GM10248 (cell line): ENCODE measurements around the gene C2CD4C.
"Not testable (repeated sequence)": the region's sequence is repeated elsewhere in the genome, so short reads cannot be mapped to it uniquely, and the experiment has no call there.

Experiments
- CTCF ChIA-PET: fragments of 300-600 bp; sonication (Branson Sonifier 250); formaldehyde crosslinking; extraction: SDS; loops from one replicate; lab custom pipeline; 2021; ENCODE audit warnings: antibody characterized with exemption; lab: Yijun Ruan, JAX
- POLR2A ChIA-PET: fragments of 350-650 bp; sonication (Branson Sonifier 250); formaldehyde crosslinking; extraction: SDS; loops from one replicate; lab custom pipeline; 2020; ENCODE audit warnings: antibody characterized with exemption; lab: Yijun Ruan, JAX
- DNase-seq: peaks from one replicate; pipeline ENCODE4 v3.0.0; 2012; ENCODE audit errors: extremely low spot score
- TF ChIP-seq, protein P1 (sequence below): IDR thresholded peaks from 2 replicates; pipeline ENCODE4 v1.5.1; 2012; ENCODE audit warnings: mild to moderate bottlenecking, low read depth; ENCODE audit errors: extremely low read depth, missing control alignments, control extremely low read depth

Gene C2CD4C

DNA sequence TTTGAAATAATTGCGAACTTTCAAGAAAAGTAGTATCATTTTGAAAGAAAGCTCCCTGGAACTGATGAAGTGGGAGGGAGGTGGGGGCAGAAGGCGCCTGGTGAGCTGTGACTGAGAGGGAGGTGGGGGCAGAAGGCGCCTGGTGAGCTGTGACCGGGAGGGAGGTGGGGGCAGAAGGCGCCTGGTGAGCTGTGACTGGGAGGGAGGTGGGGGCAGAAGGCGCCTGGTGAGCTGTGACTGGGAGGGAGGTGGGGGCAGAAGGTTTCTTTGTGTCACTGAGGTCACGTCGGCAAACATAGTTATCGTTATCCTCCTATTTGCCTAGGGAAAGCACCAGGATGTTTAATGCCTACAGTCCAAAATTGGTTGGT is 24.2 kb downstream of the C2CD4C start:
- DNase-seq, result no peak
- CTCF ChIA-PET, result interaction anchor here (0.6 to 1.6 kb wide), 3 partner anchors 111 to 126 kb away, joined by 3 read pairs; partner anchors contain the start of genes MADCAM1 and TPGS1
- POLR2A ChIA-PET, result no interaction called here
- TF ChIP-seq, protein P1, sequence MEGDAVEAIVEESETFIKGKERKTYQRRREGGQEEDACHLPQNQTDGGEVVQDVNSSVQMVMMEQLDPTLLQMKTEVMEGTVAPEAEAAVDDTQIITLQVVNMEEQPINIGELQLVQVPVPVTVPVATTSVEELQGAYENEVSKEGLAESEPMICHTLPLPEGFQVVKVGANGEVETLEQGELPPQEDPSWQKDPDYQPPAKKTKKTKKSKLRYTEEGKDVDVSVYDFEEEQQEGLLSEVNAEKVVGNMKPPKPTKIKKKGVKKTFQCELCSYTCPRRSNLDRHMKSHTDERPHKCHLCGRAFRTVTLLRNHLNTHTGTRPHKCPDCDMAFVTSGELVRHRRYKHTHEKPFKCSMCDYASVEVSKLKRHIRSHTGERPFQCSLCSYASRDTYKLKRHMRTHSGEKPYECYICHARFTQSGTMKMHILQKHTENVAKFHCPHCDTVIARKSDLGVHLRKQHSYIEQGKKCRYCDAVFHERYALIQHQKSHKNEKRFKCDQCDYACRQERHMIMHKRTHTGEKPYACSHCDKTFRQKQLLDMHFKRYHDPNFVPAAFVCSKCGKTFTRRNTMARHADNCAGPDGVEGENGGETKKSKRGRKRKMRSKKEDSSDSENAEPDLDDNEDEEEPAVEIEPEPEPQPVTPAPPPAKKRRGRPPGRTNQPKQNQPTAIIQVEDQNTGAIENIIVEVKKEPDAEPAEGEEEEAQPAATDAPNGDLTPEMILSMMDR, result no peak

DNA sequence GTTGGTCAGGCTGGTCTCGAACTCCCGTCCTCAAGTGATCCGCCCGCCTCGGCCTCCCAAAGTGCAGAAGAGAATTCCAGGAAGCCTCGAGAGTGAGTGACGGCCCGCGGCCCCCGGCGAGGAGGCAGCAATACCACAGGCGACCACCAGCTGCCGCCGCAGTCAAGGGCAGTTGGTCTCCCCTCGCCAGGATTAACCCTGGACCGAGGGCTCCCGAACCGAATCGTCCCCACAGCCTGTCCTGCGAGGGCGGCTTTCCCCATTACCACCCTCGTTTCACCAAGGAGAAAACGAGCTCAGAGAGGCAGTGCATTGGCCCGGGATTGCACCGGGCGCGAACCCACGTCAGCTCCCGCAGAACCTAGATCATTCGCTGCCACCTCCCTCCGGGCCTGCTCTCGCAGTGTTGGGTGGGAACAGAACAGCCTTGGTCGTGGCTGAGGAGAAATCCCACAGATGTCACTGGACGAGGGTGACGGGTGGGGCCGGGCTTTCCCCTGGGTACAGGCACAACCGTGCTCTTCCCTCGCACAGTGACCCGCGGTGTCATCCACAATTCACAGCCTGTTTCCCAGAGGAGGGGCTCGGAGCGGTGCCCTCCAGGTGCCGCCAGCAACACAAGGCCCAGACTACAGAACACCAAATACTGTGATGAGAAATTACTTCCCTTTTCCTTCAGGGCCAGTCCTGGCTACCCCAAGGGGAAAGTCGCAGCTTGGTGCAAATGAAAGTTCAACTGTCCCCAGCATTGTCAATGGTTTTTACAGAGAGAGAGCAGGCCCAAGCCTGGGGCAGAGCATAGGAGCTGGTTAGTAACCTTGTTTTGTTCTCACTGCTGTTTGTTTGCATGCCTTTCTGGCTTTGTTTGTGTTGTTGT is 24.8 kb downstream of the C2CD4C start:
- TF ChIP-seq, protein P1, result peak; percentile 5
- CTCF ChIA-PET, result interaction anchor here (0.6 to 1.6 kb wide), 3 partner anchors 112 to 126 kb away, joined by 3 read pairs; partner anchors contain the start of genes MADCAM1 and TPGS1
- no peak for DNase-seq
- POLR2A ChIA-PET, result no interaction called here

DNA sequence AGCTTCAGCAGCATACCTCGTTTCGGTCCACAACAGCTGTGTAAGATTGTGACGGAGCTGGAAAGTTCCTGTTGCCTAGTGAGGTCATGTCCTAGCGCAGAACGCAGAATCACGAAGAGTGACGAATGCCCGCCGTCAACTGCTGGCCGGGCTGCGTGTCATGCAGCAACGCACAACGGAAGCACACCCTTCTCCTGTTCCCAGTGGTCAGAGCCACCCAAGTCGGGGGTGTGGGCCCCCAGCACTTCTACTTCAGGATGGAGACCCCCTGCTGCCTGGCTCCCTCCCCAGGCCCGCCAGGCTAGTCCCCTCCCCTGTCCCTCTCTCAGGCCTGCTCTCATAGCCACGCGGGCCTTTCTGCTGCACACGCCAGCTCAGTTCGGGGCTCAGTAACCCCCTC is 25.9 kb downstream of the C2CD4C start:
- POLR2A ChIA-PET, result no interaction called here
- TF ChIP-seq, protein P1, result no peak
- no peak for DNase-seq
- CTCF ChIA-PET, result interaction anchor here (1.2 kb wide), 1 partner anchor 116 kb away, joined by 3 read pairs; no protein-coding TSS in a partner anchor

DNA sequence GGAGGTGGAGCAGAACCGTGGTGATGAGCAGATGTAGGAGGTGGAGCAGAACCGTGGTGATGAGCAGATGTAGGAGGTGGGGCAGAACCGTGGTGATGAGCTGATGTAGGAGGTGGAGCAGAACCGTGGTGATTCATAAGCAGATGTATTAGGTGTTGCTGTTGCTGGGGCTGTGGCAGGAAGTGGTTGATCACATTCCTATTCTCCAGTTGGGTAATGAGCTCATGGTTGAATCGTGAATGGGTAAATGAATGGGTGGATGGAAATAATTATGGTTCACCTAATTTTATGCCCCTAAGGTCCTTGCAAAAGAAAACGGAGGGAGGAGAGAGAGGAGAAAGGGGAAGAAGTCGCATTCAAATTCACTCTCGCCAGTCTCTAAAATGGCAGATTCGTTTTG is 26.4 kb downstream of the C2CD4C start:
- DNase-seq, POLR2A ChIA-PET: not testable (repeated sequence)
- CTCF ChIA-PET, result interaction anchor here (1.2 kb wide), 1 partner anchor 116 kb away, joined by 3 read pairs; no protein-coding TSS in a partner anchor

DNA sequence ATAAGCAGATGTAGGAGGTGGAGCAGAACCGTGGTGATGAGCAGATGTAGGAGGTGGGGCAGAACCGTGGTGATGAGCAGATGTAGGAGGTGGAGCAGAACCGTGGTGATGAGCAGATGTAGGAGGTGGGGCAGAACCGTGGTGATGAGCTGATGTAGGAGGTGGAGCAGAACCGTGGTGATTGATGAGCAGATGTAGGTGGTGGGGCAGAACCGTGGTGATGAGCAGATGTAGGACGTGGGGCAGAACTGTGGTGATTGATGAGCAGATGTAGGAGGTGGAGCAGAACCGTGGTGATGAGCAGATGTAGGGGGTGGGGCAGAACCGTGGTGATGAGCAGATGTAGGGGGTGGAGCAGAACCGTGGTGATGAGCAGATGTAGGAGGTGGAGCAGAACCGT is 27.0 kb downstream of the C2CD4C start:
- CTCF ChIA-PET, result interaction anchor here (1.2 kb wide), 1 partner anchor 115 kb away, joined by 3 read pairs; no protein-coding TSS in a partner anchor

DNA sequence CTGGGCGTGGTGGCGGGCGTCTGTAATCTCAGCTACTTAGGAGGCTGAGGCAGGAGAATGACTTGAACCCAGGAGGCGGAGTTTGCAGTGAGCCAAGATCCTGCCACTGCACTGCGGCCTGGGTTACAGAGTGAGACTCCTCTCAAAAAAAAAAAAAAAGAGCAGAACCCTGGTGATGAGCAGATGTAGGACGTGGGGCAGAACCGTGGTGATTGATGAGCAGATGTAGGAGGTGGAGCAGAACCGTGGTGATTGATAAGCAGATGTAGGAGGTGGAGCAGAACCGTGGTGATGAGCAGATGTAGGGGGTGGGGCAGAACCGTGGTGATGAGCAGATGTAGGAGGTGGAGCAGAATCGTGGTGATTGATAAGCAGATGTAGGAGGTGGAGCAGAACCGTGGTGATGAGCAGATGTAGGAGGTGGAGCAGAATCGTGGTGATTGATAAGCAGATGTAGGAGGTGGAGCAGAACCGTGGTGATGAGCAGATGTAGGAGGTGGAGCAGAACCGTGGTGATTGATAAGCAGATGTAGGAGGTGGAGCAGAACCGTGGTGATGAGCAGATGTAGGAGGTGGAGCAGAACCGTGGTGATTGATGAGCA is 28.2 kb downstream of the C2CD4C start:
- CTCF ChIA-PET, POLR2A ChIA-PET, DNase-seq: not testable (repeated sequence)

More for the DNA sequence above, 27.0 kb downstream of the C2CD4C start:
- DNase-seq, POLR2A ChIA-PET: not testable (repeated sequence)

DNA sequence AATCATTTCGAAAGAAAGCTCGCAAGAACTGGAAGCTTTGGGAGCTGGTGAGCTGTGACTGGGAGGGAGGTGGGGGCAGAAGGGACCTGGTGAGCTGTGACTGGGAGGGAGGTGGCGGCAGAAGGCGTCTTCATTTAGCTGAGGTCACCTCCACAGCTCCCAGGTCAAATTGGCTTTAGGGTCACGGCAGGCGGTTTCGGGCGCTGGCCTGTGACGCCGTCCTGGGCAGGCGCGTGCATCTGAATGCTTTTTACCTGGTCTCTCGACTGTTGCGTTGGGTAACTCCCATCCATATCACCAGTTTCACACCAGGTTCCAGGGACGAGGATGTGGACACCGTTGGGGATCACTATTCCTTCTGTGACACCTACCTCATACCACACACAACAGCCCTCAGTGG is 29.2 kb downstream of the C2CD4C start:
- ChIA-PET POLR2A (no interaction called here), CTCF (no interaction called here)
- TF ChIP-seq, protein P1, result no peak
- no peak for DNase-seq

DNA sequence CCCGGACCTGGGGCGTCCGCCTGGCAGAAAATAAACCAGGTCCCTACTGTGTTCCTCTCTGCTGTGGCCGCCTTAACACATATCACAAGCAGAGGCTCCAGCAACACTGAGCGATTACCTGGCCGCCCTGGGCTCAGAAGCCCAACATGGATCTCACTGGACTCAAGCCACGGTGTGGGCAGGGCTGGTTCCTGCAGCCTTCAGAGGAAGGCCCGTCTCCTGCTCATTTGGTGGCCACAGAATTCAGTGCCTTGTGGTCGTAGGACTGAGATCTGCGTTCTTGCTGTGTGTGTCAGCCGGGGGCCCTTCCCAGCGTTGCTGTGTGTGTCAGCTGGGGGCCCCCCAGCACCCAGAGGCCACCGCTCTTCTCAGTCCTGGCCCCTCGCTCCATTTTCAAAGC is 30.2 kb downstream of the C2CD4C start:
- CTCF ChIA-PET, result no interaction called here
- POLR2A ChIA-PET, result no interaction called here
- DNase-seq, result no peak
- TF ChIP-seq, protein P1, result no peak
